Ovary (tissue), 9 donors: ENCODE results near the gene WDR76. TPM values are rescaled to one million over a fixed set of nuclear protein-coding genes. Genes with fewer than 3 reads are reported as not detected.

Source experiments
- DNase-seq, 5 donors: peaks; one replicate each; pipeline ENCODE4 v3.0.0-alpha.2; 2019 to 2020
- H3K27ac ChIP-seq, 2 donors: fragments of 200-600 bp; one replicate each; pipeline versions ENCODE4 v1.5.1 to v1.8.0; 2019 to 2022
- H3K27me3 ChIP-seq: fragments of 200-600 bp; one replicate; pipeline ENCODE4 v1.8.0; 2022
- H3K36me3 ChIP-seq: fragments of 200-600 bp; sonication (generic); one replicate; pipeline ENCODE4 v1.5.1; 2019
- H3K4me1 ChIP-seq: one replicate; pipeline ENCODE4 v1.8.1; 2013; ENCODE audit warnings: mild to moderate bottlenecking, moderate library complexity; ENCODE audit not compliant: insufficient read depth
- H3K4me3 ChIP-seq: fragments of 200-600 bp; sonication (generic); one replicate; pipeline ENCODE4 v1.5.1; 2017
- H3K9me3 ChIP-seq, 2 donors: fragments of 200-600 bp in 1 of 2; sonication (generic) in 1 of 2; one replicate each; pipeline versions ENCODE4 v1.5.1 to v1.8.1; 2013 to 2019; ENCODE audit warnings: mild to moderate bottlenecking in 1 of 2, moderate library complexity in 1 of 2
- CTCF ChIP-seq, 3 donors: fragments of 450-650 bp in 2 of 3; fragments of 200-600 bp in 1 of 3; IDR thresholded peaks; one replicate each; pipeline versions ENCODE4 v1.5.1 to v1.8.0; 2016 to 2022; ENCODE audit warnings: antibody characterized with exemption in 3 of 3, mild to moderate bottlenecking in 1 of 3
- EP300 ChIP-seq: sonication (generic); formaldehyde crosslinking; IDR thresholded peaks from one replicate; pipeline ENCODE4 v1.6.1; 2017; ENCODE audit warnings: antibody characterized with exemption
- POLR2A ChIP-seq: fragments of 450-650 bp; IDR thresholded peaks from one replicate; pipeline ENCODE4 v1.6.1; 2017; ENCODE audit warnings: antibody characterized with exemption, mild to moderate bottlenecking, moderate library complexity
- WGBS, 3 donors: extraction: QIAGEN DNeasy Blood & Tissue Kit in 1 of 3; methylation state at CpG; one replicate each; pipeline versions ENCODE4 v1.1.5 to v1.1.7; 2013 to 2017; 5-methylcytosine and 5-hydroxymethylcytosine counted together
- intact Hi-C, 4 donors: fragments of 100-400 bp; cut with DNase I; formaldehyde crosslinking; loops; one replicate each; pipeline versions ENCODE4 v1.11.0 to v1.15.1; 2022 to 2023
- polyA plus RNA-seq, 2 donors: library from polyadenylated mRNA; stranded (reverse); fragments of 200-250 nt in 1 of 2; fragments of 350-450 nt in 1 of 2; fragmentation: Illumina TruSeq in 1 of 2; extraction: RNeasy Lipid Tissue Mini Kit (QIAGEN cat#74804) in 1 of 2; gene quantifications; one replicate each; pipeline ENCODE4 v1.2.3, GENCODE V29; 2013 to 2014
- total RNA-seq, 7 donors: library from RNA; depleted of rRNA in 2 of 7; stranded (reverse); fragments of >200 nt in 2 of 7; fragmentation: NEBNext Ultra II Directional in 3 of 7; extraction: Animal tissue kit (Norgen Biotek cat#: 25700) in 3 of 7; gene quantifications; one replicate each; pipeline versions ENCODE4 v1.1.0 to v1.2.4, GENCODE V29; 2016 to 2023
- donor health status: DM: no; HTN: no; CAD: no; lungs with moderate emphysema.
- donor health status: DM: no; HTN: no; CAD: no.
- donor health status: Bipolar disorder and iron deficiency.
- donor health status: DM: yes; HTN: yes; CAD: no.
- donor health status: DM: no; HTN: no; CAD: no.
- donor health status: DM: yes; HTN: yes; CAD: no.

WDR76 gene
- total and polyA plus RNA-seq, 9 donors: 2.4 to 6.2 (median 4.0) TPM

GRCh38 chr15:43795197-43795596 is 31.6 kb upstream of the WDR76 start:
- 89 to 92% (median 89%) methylated on average over 2 of the region's 2 CpGs for WGBS, 3 donors
- H3K9me3 ChIP-seq: no peaks in the 10 kb centered on the region
- DNase-seq: no peak
- no peaks in the 10 kb centered on the region for H3K27me3 ChIP-seq
- no peaks in the 10 kb centered on the region for H3K36me3 ChIP-seq
- no peak overlapping the region for H3K27ac ChIP-seq
- TF ChIP-seq POLR2A (no peak), EP300 (no peak), CTCF (IDR thresholded peaks at IDR 0.05) (no peak)
- no peak overlapping the region for H3K4me3 ChIP-seq
- intact Hi-C loops: no loop called here
- peaks cover 16% of the 10 kb centered on the region for H3K4me1 ChIP-seq

- H3K9me3 ChIP-seq: no peaks in the 10 kb centered on the region
- H3K36me3 ChIP-seq: no peaks in the 10 kb centered on the region
- TF ChIP-seq POLR2A: no peak
- TF ChIP-seq EP300: no peak
- TF ChIP-seq CTCF (IDR thresholded peaks at IDR 0.05): no peak
- peaks cover 16% of the 10 kb centered on the region for H3K4me1 ChIP-seq
- no peaks in the 10 kb centered on the region for H3K27me3 ChIP-seq
- intact Hi-C loops: no loop called here
- no peak for DNase-seq
- no peak overlapping the region for H3K4me3 ChIP-seq
- no peak overlapping the region for H3K27ac ChIP-seq
Observed at GRCh38 chr15:43795997-43796396, 30.8 kb upstream of the WDR76 start.

GRCh38 chr15:43796566-43796965 is 30.2 kb upstream of the WDR76 start:
- no peak for DNase-seq
- Histone ChIP-seq H3K4me3 (no peak overlapping the region), H3K27ac (no peak overlapping the region), H3K9me3 (no peaks in the 10 kb centered on the region), H3K4me1 (peaks cover 16% of the 10 kb centered on the region), H3K36me3 (no peaks in the 10 kb centered on the region), H3K27me3 (no peaks in the 10 kb centered on the region)
- WGBS, 3 donors: 82 to 89% (median 87%) methylated on average over 3 of the region's 3 CpGs
- intact Hi-C loops: no loop called here
- TF ChIP-seq POLR2A (no peak), CTCF (IDR thresholded peaks at IDR 0.05) (no peak), EP300 (no peak)

GRCh38 chr15:43799209-43799944 is 27.4 kb upstream of the WDR76 start:
- WGBS, 3 donors: 81 to 91% (median 84%) methylated on average over 16 of the region's 16 CpGs
- intact Hi-C loops: no loop called here
- Histone ChIP-seq H3K4me1 (peaks cover 9% of the 10 kb centered on the region), H3K9me3 (no peaks in the 10 kb centered on the region), H3K27ac (peak overlapping the region; percentile 92 to 94), H3K36me3 (no peaks in the 10 kb centered on the region), H3K4me3 (no peak overlapping the region), H3K27me3 (no peaks in the 10 kb centered on the region)
- no peak for DNase-seq
- TF ChIP-seq POLR2A (no peak), CTCF (IDR thresholded peaks at IDR 0.05) (no peak), EP300 (no peak)
